Measurements from ENCODE around the gene GSTO2.

- TF ChIP-seq CREM (IDR thresholded peaks at IDR 0.05; ENCODE audit: low read depth) (no peak), MYC (IDR thresholded peaks at IDR 0.05; ENCODE audit: insufficient read depth, insufficient read length, insufficient replicate concordance, low read length, severe bottlenecking) (no peak), YY1 (IDR thresholded peaks at IDR 0.05; ENCODE audit: low read depth, low read length) (no peak), BRCA1 (IDR thresholded peaks at IDR 0.05; ENCODE audit: low read depth, low read length) (no peak), CTCF (IDR thresholded peaks at IDR 0.05 in 2 of 3, conservative IDR thresholded peaks at IDR 0.05 in 1 of 3; ENCODE audit: control insufficient read depth in 2 of 3, extremely low read depth in 1 of 3, insufficient read depth in 1 of 3, low read depth in 3 of 3, low read length in 3 of 3) (no peak), FOXM1 (IDR thresholded peaks at IDR 0.05; ENCODE audit: low read depth, low read length) (no peak), PKNOX1 (IDR thresholded peaks at IDR 0.05) (no peak)
- TF ChIP-seq, protein P1, sequence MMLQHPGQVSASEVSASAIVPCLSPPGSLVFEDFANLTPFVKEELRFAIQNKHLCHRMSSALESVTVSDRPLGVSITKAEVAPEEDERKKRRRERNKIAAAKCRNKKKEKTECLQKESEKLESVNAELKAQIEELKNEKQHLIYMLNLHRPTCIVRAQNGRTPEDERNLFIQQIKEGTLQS (IDR thresholded peaks at IDR 0.05; ENCODE audit: borderline replicate concordance, extremely low read depth, low read depth, low read length), result no peak
- TF ChIP-seq, protein P2, sequence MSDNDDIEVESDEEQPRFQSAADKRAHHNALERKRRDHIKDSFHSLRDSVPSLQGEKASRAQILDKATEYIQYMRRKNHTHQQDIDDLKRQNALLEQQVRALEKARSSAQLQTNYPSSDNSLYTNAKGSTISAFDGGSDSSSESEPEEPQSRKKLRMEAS (IDR thresholded peaks at IDR 0.05; ENCODE audit: low read depth, low read length), result no peak
These were observed 76.5 kb downstream of the GSTO2 start for GRCh38 chr10:104345515-104345914.

Measured in GM12878 (cell line).